SU-DHL-6 (cell line): ENCODE measurements around the gene CYP3A5.

Experiments
- H2AFZ ChIP-seq: fragments of 200-600 bp; sonication (generic); 2 replicates; pipeline ENCODE4 v1.6.1; 2014; ENCODE audit warnings: low read depth, mild to moderate bottlenecking, moderate library complexity, mixed read lengths, antibody characterized with exemption, low read length; ENCODE audit not compliant: severe bottlenecking
- H3F3A ChIP-seq: fragments of 200-600 bp; shearing (Covaris generic); 2 replicates; pipeline ENCODE4 v1.6.0; 2016; ENCODE audit warnings: antibody characterized with exemption, mild to moderate bottlenecking; ENCODE audit not compliant: insufficient read depth
- H3K27ac ChIP-seq: fragments of 200-600 bp; sonication (generic); 2 replicates; pipeline ENCODE4 v1.5.1; 2016; ENCODE audit warnings: low read depth, mild to moderate bottlenecking, low read length, moderate library complexity, mixed read lengths
- H3K27me3 ChIP-seq: fragments of 200-600 bp; sonication (generic), shearing (Covaris generic); 2 replicates; pipeline ENCODE4 v1.6.0; 2014; ENCODE audit warnings: mild to moderate bottlenecking, low read length
- H3K36me3 ChIP-seq: fragments of 200-600 bp; sonication (generic); 2 replicates; pipeline ENCODE4 v1.6.1; 2014; ENCODE audit warnings: mild to moderate bottlenecking, low read length, mixed read lengths
- H3K4me2 ChIP-seq: fragments of 300-600, 200-600 bp; shearing (Covaris generic), sonication (generic); 2 replicates; pipeline ENCODE4 v1.6.0; 2014; ENCODE audit warnings: low read length, low read depth, mild to moderate bottlenecking; ENCODE audit not compliant: poor library complexity, severe bottlenecking
- H3K4me3 ChIP-seq: fragments of 200-600 bp; sonication (generic); 2 replicates; pipeline ENCODE4 v1.5.1; 2014; ENCODE audit warnings: antibody characterized with exemption, low read length, mild to moderate bottlenecking, mixed read lengths; ENCODE audit not compliant: insufficient read depth, poor library complexity, severe bottlenecking
- H3K79me2 ChIP-seq: fragments of 200-600 bp; sonication (generic); 2 replicates; pipeline ENCODE4 v1.6.1; 2014; ENCODE audit warnings: mild to moderate bottlenecking, low read length, moderate library complexity; ENCODE audit not compliant: insufficient read depth
- H3K9ac ChIP-seq: fragments of 200-600 bp; sonication (generic); 2 replicates; pipeline ENCODE4 v1.7.0; 2014; ENCODE audit warnings: mild to moderate bottlenecking, low read length
- H3K9me2 ChIP-seq: fragments of 200-600 bp; sonication (generic); replicated peaks from 2 replicates; pipeline ENCODE4 v1.6.1; 2014; ENCODE audit warnings: low read length; ENCODE audit not compliant: insufficient read depth
- H3K9me3 ChIP-seq: fragments of 200-600 bp; sonication (generic); 2 replicates; pipeline ENCODE4 v1.6.1; 2014; ENCODE audit warnings: low read length, mixed read lengths; ENCODE audit not compliant: insufficient read depth
- H4K20me1 ChIP-seq: fragments of 200-600 bp; sonication (generic); 2 replicates; pipeline ENCODE4 v1.6.1; 2014; ENCODE audit warnings: low read depth, mild to moderate bottlenecking, antibody characterized with exemption, low read length, moderate library complexity, mixed read lengths
- CTCF ChIP-seq: fragments of 200-600 bp; sonication (generic); IDR thresholded peaks from one replicate; pipeline ENCODE4 v1.5.1; 2017; ENCODE audit warnings: antibody characterized with exemption, mild to moderate bottlenecking, low read length, moderate library complexity; ENCODE audit not compliant: insufficient read depth, poor library complexity, severe bottlenecking
- EZH2phosphoT487 ChIP-seq: fragments of 200-600 bp; sonication (generic), shearing (Covaris generic); conservative IDR thresholded peaks from 2 replicates; pipeline ENCODE4 v1.6.1; 2018; ENCODE audit warnings: mild to moderate bottlenecking, antibody characterized with exemption, low read length, moderate library complexity, mixed read lengths

The CYP3A5 gene

DNA sequence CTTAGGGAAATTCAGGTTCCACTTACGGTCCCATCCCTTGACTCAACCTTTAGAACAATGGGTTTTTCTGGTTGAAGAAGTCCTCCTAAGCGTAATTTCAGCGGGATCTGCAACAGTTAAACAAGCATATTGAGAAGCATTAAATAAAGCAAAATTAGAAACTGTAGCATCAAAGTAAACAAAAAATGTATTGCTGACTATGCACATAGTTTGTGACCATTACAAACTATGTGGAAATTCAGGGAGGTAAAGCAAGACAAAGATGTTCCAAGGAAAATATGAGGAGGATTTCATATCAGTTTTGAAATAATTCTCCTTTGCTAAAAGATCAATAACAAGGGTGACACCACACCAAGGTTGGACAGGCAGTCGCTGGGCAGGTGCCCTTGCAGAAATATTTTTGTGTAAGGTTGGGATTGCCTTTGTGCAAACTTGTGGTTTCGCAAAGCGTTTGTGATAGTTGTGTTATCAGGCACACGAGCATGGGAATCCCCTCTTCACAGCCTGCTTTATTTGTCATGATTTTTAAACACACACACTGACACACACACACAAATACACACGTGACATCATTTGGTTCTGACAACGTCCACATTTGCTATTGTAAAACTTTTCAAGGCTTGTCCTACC lies 5.4 kb upstream of the CYP3A5 start:
- Histone ChIP-seq H4K20me1 (no peaks in the 10 kb centered on the region), H3K27me3 (no peaks in the 10 kb centered on the region), H2AFZ (no peak overlapping the region), H3K9ac (no peak overlapping the region), H3K4me3 (no peak overlapping the region), H3K27ac (no peak overlapping the region), H3K9me3 (peaks cover 7% of the 10 kb centered on the region; the same call in 1 of the 2 replicates), H3K9me2 (no peaks in the 10 kb centered on the region), H3F3A (no peaks in the 10 kb centered on the region), H3K36me3 (no peaks in the 10 kb centered on the region), H3K79me2 (no peaks in the 10 kb centered on the region), H3K4me2 (no peak overlapping the region)
- TF ChIP-seq CTCF (no peak), EZH2phosphoT487 (no peak)

DNA sequence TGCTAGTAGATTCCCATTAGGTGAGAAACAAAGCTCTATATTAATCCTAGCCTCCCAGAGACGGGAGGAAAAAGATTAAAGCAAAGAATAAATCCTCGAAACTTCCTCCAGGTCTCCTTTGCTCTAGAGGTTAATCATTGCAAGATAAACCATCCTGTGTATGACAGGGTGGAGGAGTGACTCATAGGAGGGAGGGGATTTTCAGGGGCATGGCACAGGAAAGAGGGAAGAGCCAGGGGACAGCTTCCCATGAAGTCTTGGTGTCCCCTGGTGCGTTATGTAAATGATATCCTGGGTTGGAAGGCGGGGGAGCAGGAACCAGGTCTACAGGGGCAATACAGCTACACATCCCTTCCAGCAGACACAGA lies 780 bp downstream of the CYP3A5 start:
- no peak overlapping the region for H3K9ac ChIP-seq
- H3K27ac ChIP-seq, result no peak overlapping the region
- H3K27me3 ChIP-seq, result no peaks in the 10 kb centered on the region

GRCh38 chr7:99677648-99678045 lies 2.1 kb downstream of the CYP3A5 start:
- H3K27ac ChIP-seq, result no peak overlapping the region
- no peak overlapping the region for H3K9ac ChIP-seq

More for the DNA sequence above, 780 bp downstream of the CYP3A5 start:
- Histone ChIP-seq H3K4me3 (no peak overlapping the region), H4K20me1 (no peaks in the 10 kb centered on the region), H3K9me2 (no peaks in the 10 kb centered on the region), H2AFZ (no peak overlapping the region), H3K9me3 (peaks cover 7% of the 10 kb centered on the region; the same call in 1 of the 2 replicates), H3K36me3 (no peaks in the 10 kb centered on the region), H3K79me2 (no peaks in the 10 kb centered on the region), H3F3A (no peaks in the 10 kb centered on the region), H3K4me2 (no peak overlapping the region)
- TF ChIP-seq CTCF (no peak), EZH2phosphoT487 (no peak)

More at GRCh38 chr7:99677648-99678045, 2.1 kb downstream of the CYP3A5 start:
- no peak for TF ChIP-seq CTCF
- no peak for TF ChIP-seq EZH2phosphoT487
- Histone ChIP-seq H3K27me3 (no peaks in the 10 kb centered on the region), H3K36me3 (no peaks in the 10 kb centered on the region), H3K4me2 (no peak overlapping the region), H3K9me3 (peaks cover 6% of the 10 kb centered on the region; the same call in 1 of the 2 replicates), H4K20me1 (no peaks in the 10 kb centered on the region), H3F3A (no peaks in the 10 kb centered on the region), H3K4me3 (no peak overlapping the region), H3K79me2 (no peaks in the 10 kb centered on the region), H2AFZ (no peak overlapping the region), H3K9me2 (no peaks in the 10 kb centered on the region)
